Peyer's patch (tissue), 4 donors: ENCODE data around the gene TRABD. TPM values are rescaled to one million over a fixed set of nuclear protein-coding genes. Genes with fewer than 3 reads are reported as not detected.
A peak's percentile ranks its signal among the peaks of the same experiment; 100 is the strongest.

ENCODE experiments used
- DNase-seq, 3 donors: peaks; one replicate each; pipeline ENCODE4 v3.0.0-alpha.2; 2017 to 2019
- H3K27ac ChIP-seq, 4 donors: fragments of 200-600 bp; sonication (generic); one replicate each; pipeline ENCODE4 v1.5.1; 2016 to 2019
- H3K27me3 ChIP-seq, 2 donors: fragments of 200-600 bp; sonication (generic); one replicate each; pipeline ENCODE4 v1.5.1; 2019
- H3K36me3 ChIP-seq, 3 donors: fragments of 200-600 bp; sonication (generic); one replicate each; pipeline ENCODE4 v1.5.1; 2016 to 2019
- H3K4me1 ChIP-seq, 4 donors: fragments of 200-600 bp; sonication (generic); one replicate each; pipeline ENCODE4 v1.5.1; 2016 to 2019
- H3K4me3 ChIP-seq, 4 donors: fragments of 200-600 bp; sonication (generic); 1 replicate in 3 of 4; 2 replicates in 1 of 4; pipeline ENCODE4 v1.5.1; 2016 to 2019; ENCODE audit warnings: mild to moderate bottlenecking in 1 of 4
- H3K9me3 ChIP-seq, 4 donors: fragments of 200-600 bp; sonication (generic); one replicate each; pipeline ENCODE4 v1.5.1; 2016 to 2019; ENCODE audit warnings: mild to moderate bottlenecking in 1 of 4
- CTCF ChIP-seq, 6 experiments: fragments of 450-650 bp in 4 of 6; fragments of 200-600 bp in 2 of 6; sonication (generic) in 1 of 6; IDR thresholded peaks; one replicate each; pipeline ENCODE4 v1.5.1; 2017 to 2019; ENCODE audit warnings: antibody characterized with exemption in 6 of 6, mild to moderate bottlenecking in 3 of 6, moderate library complexity in 1 of 6
- POLR2A ChIP-seq, 2 donors: fragments of 450-650 bp; IDR thresholded peaks; one replicate each; pipeline ENCODE4 v1.5.1; 2017; ENCODE audit warnings: antibody characterized with exemption in 2 of 2, mild to moderate bottlenecking in 2 of 2, moderate library complexity in 2 of 2
- total RNA-seq, 4 donors: library from RNA; depleted of rRNA; stranded (reverse); fragments of >200 nt; gene quantifications; one replicate each; pipeline ENCODE4 v1.1.0, GENCODE V29; 2016

The TRABD gene
- total RNA-seq, 4 donors from 2014 or later: 44.0 to 111 (median 86.3) TPM

DNA sequence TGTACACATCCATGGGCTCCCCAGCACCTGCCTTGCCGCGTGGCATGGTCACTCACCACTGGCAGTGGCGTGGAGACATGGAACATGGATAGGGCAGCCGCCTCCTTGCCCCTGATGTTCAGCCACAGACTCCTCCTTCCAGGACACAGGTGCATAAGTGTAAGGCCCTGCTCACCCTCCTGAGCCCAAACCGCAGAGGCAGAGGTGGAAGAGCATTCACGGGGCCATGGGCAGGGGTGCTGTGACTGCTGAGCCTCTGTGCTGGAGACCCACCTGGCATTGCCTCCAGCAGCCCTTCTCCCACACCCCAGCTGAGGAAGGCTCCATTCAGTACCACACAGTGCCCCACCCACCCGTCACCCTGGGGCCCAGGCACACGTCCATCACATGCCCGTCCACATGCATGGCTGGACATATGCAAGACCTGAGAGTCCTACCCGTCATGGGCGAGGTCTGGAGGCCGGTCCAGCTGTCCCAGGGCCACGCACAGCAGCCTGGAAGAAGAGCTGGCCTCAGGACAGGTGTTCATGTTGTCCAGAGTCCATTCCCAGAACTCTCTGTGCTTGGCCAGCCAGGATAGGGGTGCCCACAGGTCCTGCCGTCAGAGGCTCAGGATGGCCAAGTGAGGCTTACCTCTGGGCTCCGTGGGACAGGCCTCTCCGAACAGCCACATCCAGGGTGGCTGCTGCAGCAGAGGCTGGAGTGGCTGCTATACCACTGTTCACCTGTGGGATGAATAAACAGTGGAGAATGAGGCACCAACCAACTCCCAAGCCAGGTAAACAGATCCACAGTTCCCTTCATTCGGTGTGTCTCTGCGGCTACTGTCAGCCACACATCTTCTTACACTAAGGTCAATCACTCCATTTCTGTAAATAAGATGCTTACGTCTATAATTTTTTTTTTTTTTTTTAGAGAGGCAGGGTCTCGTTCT, 60.8 kb downstream of the TRABD start:
- DNase-seq: no peak
- peak overlapping the region in 1 of 4 donors; percentile 77 for H3K4me3 ChIP-seq
- no peaks in the 10 kb centered on the region for H3K9me3 ChIP-seq
- H3K27me3 ChIP-seq: no peaks in the 10 kb centered on the region
- TF ChIP-seq POLR2A (IDR thresholded peaks at IDR 0.05) (no peak), CTCF (IDR thresholded peaks at IDR 0.05) (peak in 2 of 6 experiments; percentile 16 to 28)
- H3K4me1 ChIP-seq: peaks cover 10 to 74% (median 46%) of the 10 kb centered on the region in 4 donors
- peaks cover 0 to 13% (median 0%) of the 10 kb centered on the region in 3 donors for H3K36me3 ChIP-seq
- H3K27ac ChIP-seq: no peak overlapping the region

- no peaks in the 10 kb centered on the region for H3K9me3 ChIP-seq
- DNase-seq: peak; percentile 66 to 83 (median 75)
- peak overlapping the region in 2 of 4 donors; percentile 11 to 25 for H3K27ac ChIP-seq
- no peak for TF ChIP-seq CTCF (IDR thresholded peaks at IDR 0.05)
- TF ChIP-seq POLR2A (IDR thresholded peaks at IDR 0.05): no peak
- no peak overlapping the region for H3K4me3 ChIP-seq
- peaks cover 9 to 68% (median 41%) of the 10 kb centered on the region in 4 donors for H3K4me1 ChIP-seq
- H3K27me3 ChIP-seq: no peaks in the 10 kb centered on the region
- H3K36me3 ChIP-seq: peaks cover 0 to 13% (median 0%) of the 10 kb centered on the region in 3 donors
These were observed 62.0 kb downstream of the TRABD start for GRCh38 chr22:50247748-50248147.

DNA sequence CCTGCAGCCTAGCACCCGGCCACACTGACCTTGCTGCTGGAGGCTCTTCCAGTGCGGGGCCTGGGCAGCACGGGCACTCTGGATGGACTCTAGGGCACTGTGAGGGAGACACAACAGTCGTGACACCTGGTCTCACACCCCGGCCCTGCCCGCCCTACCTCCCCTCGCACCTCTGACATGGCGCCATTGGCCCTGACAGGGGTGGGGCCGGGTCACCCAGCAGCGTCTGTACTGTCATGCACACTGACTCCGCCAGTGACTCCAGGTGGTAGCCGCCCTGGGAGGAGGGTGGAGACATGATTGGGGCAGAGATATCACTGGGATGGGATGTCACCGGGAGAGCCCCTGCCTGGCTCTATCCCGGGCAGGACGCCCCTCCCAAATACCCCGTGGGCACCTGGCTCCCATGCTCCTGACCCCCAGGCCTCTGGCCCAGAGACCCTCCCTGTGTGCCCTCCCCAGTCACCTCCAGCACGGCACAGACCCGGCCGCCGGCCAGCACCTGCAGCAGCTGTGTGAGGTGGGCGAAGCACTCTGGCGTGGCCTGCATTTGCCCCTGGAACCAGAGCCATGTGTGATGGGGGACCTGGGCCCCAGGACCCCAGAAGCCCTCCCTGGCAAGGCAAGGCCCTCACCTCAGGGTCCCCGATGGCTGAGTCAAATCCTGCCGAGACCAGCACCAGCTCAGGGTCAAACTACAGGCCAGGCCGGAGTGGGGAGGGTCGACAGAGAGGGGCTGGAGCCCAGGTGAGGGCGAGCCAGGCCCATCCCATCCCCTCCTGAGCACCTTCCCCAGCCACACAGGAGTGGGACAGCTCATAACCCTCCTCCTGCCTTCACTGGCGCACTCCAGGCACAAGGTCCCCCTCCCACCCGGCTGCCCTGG, 62.7 kb downstream of the TRABD start:
- Histone ChIP-seq H3K36me3 (peaks cover 0 to 13% (median 0%) of the 10 kb centered on the region in 3 donors), H3K4me3 (no peak overlapping the region), H3K27me3 (no peaks in the 10 kb centered on the region), H3K27ac (peak overlapping the region in 2 of 4 donors; percentile 11 to 25), H3K4me1 (peaks cover 9 to 61% (median 35%) of the 10 kb centered on the region in 4 donors), H3K9me3 (no peaks in the 10 kb centered on the region)
- TF ChIP-seq POLR2A (IDR thresholded peaks at IDR 0.05) (no peak), CTCF (IDR thresholded peaks at IDR 0.05) (no peak)
- DNase-seq: no peak

Other genes starting within 250 kb of the TRABD start
- 100 to 1,000 TPM in 2 of 4 donors, 10 to 100 TPM in 2; 66.2 to 142 (median 105) TPM for gene PIM3, start 225.1 kb upstream of the TRABD start, total RNA-seq
- 1 to 10 TPM in 3 of 4 donors, not detected in 1; 1.1 to 2.3 (median 1.2) TPM for gene IL17REL, start 173.1 kb upstream of the TRABD start, total RNA-seq
- gene TTLL8, start 127.6 kb upstream of the TRABD start, total RNA-seq: not detected
- not detected for gene MLC1, start 100.5 kb upstream of the TRABD start, total RNA-seq
- gene MOV10L1, start 95.9 kb upstream of the TRABD start, total RNA-seq: under 1 TPM in 1 of 4 donors, not detected in 3; 0.67 TPM
- gene PANX2, start 15.2 kb upstream of the TRABD start, total RNA-seq: under 1 TPM in 1 of 4 donors, not detected in 3; 0.40 TPM
- 100 to 1,000 TPM in 1 of 4 donors, 10 to 100 TPM in 3; 48.7 to 101 (median 74.0) TPM for gene SELENOO, start 15.1 kb downstream of the TRABD start, total RNA-seq
- 100 to 1,000 TPM in 2 of 4 donors, 10 to 100 TPM in 2; 51.5 to 163 (median 111) TPM for gene TUBGCP6, start 59.1 kb downstream of the TRABD start, total RNA-seq
- 100 to 1,000 TPM in 3 of 4 donors, 10 to 100 TPM in 1; 57.3 to 165 (median 119) TPM for gene HDAC10, start 65.4 kb downstream of the TRABD start, total RNA-seq
- 10 to 100 TPM in 1 of 4 donors, 1 to 10 TPM in 3; 1.2 to 37.1 (median 5.4) TPM for gene MAPK12, start 75.8 kb downstream of the TRABD start, total RNA-seq
- 10 to 100 TPM in 1 of 4 donors, 1 to 10 TPM in 2, not detected in 1; 2.0 to 14.0 (median 2.5) TPM for gene MAPK11, start 84.5 kb downstream of the TRABD start, total RNA-seq
- 100 to 1,000 TPM; 182 to 597 (median 307) TPM for gene PLXNB2, start 121.7 kb downstream of the TRABD start, total RNA-seq
- 10 to 100 TPM in 1 of 4 donors, 1 to 10 TPM in 3; 5.4 to 14.9 (median 6.3) TPM for gene DENND6B, start 141.1 kb downstream of the TRABD start, total RNA-seq
- gene PPP6R2, start 157.4 kb downstream of the TRABD start, total RNA-seq: 100 to 1,000 TPM in 2 of 4 donors, 10 to 100 TPM in 2; 82.8 to 201 (median 111) TPM